Left ventricle myocardium inferior (tissue), 1 donor: ENCODE data around the gene ZFP36. TPM values are rescaled to one million over a fixed set of nuclear protein-coding genes. Genes with fewer than 3 reads are reported as not detected.

Experiments
- DNase-seq: peaks from one replicate; pipeline ENCODE4 v3.0.0-alpha.2; 2020
- H3K27ac ChIP-seq: fragments of 200-600 bp; replicated peaks from 2 replicates; pipeline ENCODE4 v1.8.0; 2021
- H3K27me3 ChIP-seq: fragments of 200-600 bp; 2 replicates; pipeline ENCODE4 v1.8.0; 2021; ENCODE audit warnings: low read depth
- H3K36me3 ChIP-seq: fragments of 200-600 bp; 2 replicates; pipeline ENCODE4 v1.8.0; 2021
- H3K4me1 ChIP-seq: fragments of 200-600 bp; 2 replicates; pipeline ENCODE4 v1.8.0; 2021
- H3K4me3 ChIP-seq: fragments of 200-600 bp; 2 replicates; pipeline ENCODE4 v1.8.0; 2021; ENCODE audit warnings: mild to moderate bottlenecking, moderate library complexity
- H3K9me3 ChIP-seq: fragments of 200-600 bp; replicated peaks from 2 replicates; pipeline ENCODE4 v1.8.0; 2021
- intact Hi-C: fragments of 100-400 bp; cut with micrococcal nuclease; formaldehyde crosslinking; loops from one replicate; pipeline ENCODE4 v1.11.0; 2022
- long read RNA-seq: library from polyadenylated mRNA; unstranded; transcript quantifications from one replicate; pipeline ENCODE4 v2.0.0, GENCODE V29; 2021
- total RNA-seq: library from RNA; stranded (reverse); fragmentation: NEBNext Ultra II Directional; extraction: Animal tissue kit (Norgen Biotek cat#: 25700); gene quantifications from one replicate; pipeline ENCODE4 v1.2.1, GENCODE V29; 2021
- TF ChIP-seq, protein P1 (sequence below): fragments of 200-600 bp; IDR thresholded peaks from 2 replicates; pipeline ENCODE4 v1.8.0; 2021; ENCODE audit warnings: antibody characterized with exemption, mild to moderate bottlenecking, borderline replicate concordance
- donor health status: DM: no; HTN: yes; CAD: no; lungs with severe emphysema.

The ZFP36 gene, protein sequence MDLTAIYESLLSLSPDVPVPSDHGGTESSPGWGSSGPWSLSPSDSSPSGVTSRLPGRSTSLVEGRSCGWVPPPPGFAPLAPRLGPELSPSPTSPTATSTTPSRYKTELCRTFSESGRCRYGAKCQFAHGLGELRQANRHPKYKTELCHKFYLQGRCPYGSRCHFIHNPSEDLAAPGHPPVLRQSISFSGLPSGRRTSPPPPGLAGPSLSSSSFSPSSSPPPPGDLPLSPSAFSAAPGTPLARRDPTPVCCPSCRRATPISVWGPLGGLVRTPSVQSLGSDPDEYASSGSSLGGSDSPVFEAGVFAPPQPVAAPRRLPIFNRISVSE
- total RNA-seq, result 34.8 TPM
- long read RNA-seq, transcript ZFP36-203 (2 exons, 1,786 nt), result major isoform, 100 of 112 reads
- long read RNA-seq, partial matches to known transcripts, result 11 of 112 reads
- long read RNA-seq, other reads (novel, unspliced or antisense), result 1 of 112 reads

DNA sequence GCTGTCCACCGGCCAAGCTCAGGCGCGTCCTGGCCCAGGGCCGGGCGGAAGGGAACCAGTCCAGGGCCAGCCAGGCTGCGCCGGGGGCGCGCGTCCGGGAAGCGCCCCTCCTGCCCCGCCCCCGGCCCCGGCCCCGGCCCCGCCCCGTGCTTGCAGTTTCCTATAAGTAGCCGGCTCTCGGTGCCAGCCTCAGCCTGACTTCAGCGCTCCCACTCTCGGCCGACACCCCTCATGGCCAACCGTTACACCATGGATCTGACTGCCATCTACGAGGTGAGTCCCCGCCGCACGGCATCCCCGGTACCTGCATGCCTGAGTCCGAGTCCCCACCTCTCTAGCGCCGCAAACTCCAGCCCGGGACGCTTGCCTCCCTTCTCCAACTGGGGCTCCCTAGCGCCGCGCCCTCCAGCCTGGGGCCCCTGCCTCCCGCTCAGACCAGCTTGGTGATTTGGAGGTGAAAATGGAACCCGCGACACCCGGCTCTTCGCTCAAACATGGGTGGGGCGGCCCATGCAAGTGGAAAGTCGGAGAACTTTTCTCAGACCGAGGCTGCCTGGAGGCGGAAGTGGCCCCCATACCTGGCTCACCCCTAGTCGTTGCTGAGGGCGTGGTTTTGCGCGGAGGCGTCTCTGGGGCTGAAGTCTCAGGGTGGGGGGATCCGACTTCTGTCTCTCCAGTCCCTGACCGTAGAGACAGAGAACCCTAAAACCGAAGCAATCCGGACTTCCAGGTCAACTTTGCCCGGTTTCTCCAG is at the start of gene ZFP36:
TSS of gene ZFP36 (plus strand) at position 192 of the 754 bp plus-strand sequence. CDS start at position 250, 58 bp downstream.
- Histone ChIP-seq H3K9me3 (no peaks in the 10 kb centered on the region), H3K27me3 (no peaks in the 10 kb centered on the region), H3K27ac (peak within 1 kb of the TSS; percentile 99), H3K4me3 (peak within 1 kb of the TSS; percentile 87), H3K36me3 (peaks cover 16% of the 10 kb centered on the region), H3K4me1 (peaks cover 91% of the 10 kb centered on the region)
- peak; percentile 91 for DNase-seq
- intact Hi-C loops, result no loop called here
- TF ChIP-seq, protein P1, sequence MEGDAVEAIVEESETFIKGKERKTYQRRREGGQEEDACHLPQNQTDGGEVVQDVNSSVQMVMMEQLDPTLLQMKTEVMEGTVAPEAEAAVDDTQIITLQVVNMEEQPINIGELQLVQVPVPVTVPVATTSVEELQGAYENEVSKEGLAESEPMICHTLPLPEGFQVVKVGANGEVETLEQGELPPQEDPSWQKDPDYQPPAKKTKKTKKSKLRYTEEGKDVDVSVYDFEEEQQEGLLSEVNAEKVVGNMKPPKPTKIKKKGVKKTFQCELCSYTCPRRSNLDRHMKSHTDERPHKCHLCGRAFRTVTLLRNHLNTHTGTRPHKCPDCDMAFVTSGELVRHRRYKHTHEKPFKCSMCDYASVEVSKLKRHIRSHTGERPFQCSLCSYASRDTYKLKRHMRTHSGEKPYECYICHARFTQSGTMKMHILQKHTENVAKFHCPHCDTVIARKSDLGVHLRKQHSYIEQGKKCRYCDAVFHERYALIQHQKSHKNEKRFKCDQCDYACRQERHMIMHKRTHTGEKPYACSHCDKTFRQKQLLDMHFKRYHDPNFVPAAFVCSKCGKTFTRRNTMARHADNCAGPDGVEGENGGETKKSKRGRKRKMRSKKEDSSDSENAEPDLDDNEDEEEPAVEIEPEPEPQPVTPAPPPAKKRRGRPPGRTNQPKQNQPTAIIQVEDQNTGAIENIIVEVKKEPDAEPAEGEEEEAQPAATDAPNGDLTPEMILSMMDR, result no peak

DNA sequence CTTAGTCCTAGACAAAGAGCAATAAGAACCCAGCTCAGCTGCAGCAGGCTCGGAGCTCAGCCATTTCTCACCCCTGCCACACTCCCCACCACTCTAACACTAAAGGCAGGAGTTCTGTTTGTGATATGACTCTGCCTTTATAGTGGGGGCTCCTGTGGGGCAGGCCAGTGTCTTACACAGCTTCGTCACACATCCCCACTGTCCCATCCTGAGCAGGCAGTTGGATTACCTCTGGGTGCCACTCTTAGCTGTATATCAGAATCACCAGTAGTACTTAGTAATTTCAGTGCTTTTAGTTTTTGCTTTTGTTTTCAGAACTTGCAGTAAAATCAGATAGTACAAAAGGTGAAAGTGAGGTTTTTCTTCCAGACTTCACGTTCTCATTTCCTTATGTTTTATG is 47.6 kb upstream of the ZFP36 start:
- peaks cover 90% of the 10 kb centered on the region for H3K36me3 ChIP-seq
- H3K27ac ChIP-seq, result no peak overlapping the region
- no peak overlapping the region for H3K4me3 ChIP-seq
- DNase-seq, result no peak
- H3K4me1 ChIP-seq, result peaks cover 25% of the 10 kb centered on the region
- intact Hi-C loops, result no loop called here
- H3K27me3 ChIP-seq, result no peaks in the 10 kb centered on the region
- no peaks in the 10 kb centered on the region for H3K9me3 ChIP-seq
- TF ChIP-seq, protein P1, result no peak

DNA sequence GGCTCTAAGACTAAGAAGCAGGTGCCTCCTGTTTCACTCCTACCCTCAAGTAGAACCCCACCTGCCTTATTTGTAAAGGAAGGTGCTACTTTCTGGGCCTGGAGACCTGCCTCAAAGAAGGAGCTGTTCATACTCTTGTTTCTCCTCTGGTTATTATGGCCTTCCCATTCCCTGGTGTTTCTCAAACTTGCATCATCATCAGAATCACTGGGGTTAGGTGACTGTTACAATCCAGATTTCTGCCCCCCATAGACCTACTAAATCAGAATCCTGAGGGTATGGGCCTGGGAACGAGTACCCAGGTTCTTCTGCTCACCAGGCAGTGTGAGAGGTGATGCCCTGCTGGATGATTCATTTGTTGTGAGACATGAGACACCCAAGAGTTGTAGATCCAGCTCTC is 46.0 kb upstream of the ZFP36 start:
- Histone ChIP-seq H3K27ac (no peak overlapping the region), H3K4me1 (peaks cover 34% of the 10 kb centered on the region), H3K9me3 (no peaks in the 10 kb centered on the region), H3K36me3 (peaks cover 80% of the 10 kb centered on the region), H3K4me3 (no peak overlapping the region), H3K27me3 (no peaks in the 10 kb centered on the region)
- DNase-seq, result no peak
- TF ChIP-seq, protein P1, result no peak
- intact Hi-C loops, result no loop called here

- H3K4me1 ChIP-seq, result peaks cover 34% of the 10 kb centered on the region
- TF ChIP-seq, protein P1, result no peak
- no peaks in the 10 kb centered on the region for H3K9me3 ChIP-seq
- peak overlapping the region; percentile 60 for H3K27ac ChIP-seq
- intact Hi-C loops, result no loop called here
- peaks cover 65% of the 10 kb centered on the region for H3K36me3 ChIP-seq
- no peak overlapping the region for H3K4me3 ChIP-seq
- DNase-seq, result no peak
- no peaks in the 10 kb centered on the region for H3K27me3 ChIP-seq
These were observed 43.7 kb upstream of the ZFP36 start for GRCh38 chr19:39362682-39363657.
